HCT116 (cell line): ENCODE results near the gene PRSS21. TPM values are rescaled to one million over a fixed set of nuclear protein-coding genes. Genes with fewer than 3 reads are reported as not detected.

Source experiments
- ATAC-seq: fragments of 200-7000 bp; cut with Tn5 transposase; 2 replicates; pipeline ENCODE4 v1.9.1; 2020; ENCODE audit warnings: mild to moderate bottlenecking, moderate library complexity
- BruUV-seq: library from RNA; stranded (reverse); fragments of 400-500 nt; replicated peaks from 2 replicates; lab custom pipeline; 2021; lab: Mats Ljungman, UMichigan
- CTCF ChIA-PET: fragments of 300-600 bp; sonication (Branson Sonifier 250); formaldehyde crosslinking; loops from one replicate; lab custom pipeline; 2021; ENCODE audit warnings: antibody characterized with exemption; lab: Charles Lee
- POLR2A ChIA-PET: fragments of 300-600, 350-600 bp; sonication (Branson Sonifier 250); formaldehyde crosslinking; loops from one replicate; lab custom pipeline; 2021; ENCODE audit warnings: antibody characterized with exemption; lab: Charles Lee
- RAD21 ChIA-PET, 2 experiments: fragments of 300-600 bp; sonication (Branson Sonifier 250); formaldehyde crosslinking; loops; one replicate each; lab custom pipeline; 2023; ENCODE audit warnings: low total read pairs in 2 of 2; ENCODE audit not compliant: uncharacterized antibody in 2 of 2, unreplicated experiment in 2 of 2, low non-redundant PET in 1 of 2; lab: Charles Lee
- DNase-seq: peaks from one replicate; pipeline ENCODE4 v3.0.0-alpha.2; 2010; ENCODE audit warnings: low read depth, low spot score
- H2AFZ ChIP-seq: fragments of 200-600 bp; shearing (Covaris generic), sonication (generic); 2 replicates; pipeline ENCODE4 v1.6.1; 2017; ENCODE audit warnings: low read depth, mixed run types, mixed read lengths, antibody characterized with exemption, low read length; ENCODE audit not compliant: poor library complexity, severe bottlenecking
- H3K27ac ChIP-seq: 2 replicates; pipeline ENCODE4 v1.5.1; 2012; ENCODE audit warnings: low read depth, low read length
- H3K27me3 ChIP-seq: fragments of 200-600 bp; sonication (generic); 2 replicates; pipeline ENCODE4 v1.6.1; 2016; ENCODE audit warnings: mixed run types, low read length, mixed read lengths; ENCODE audit not compliant: insufficient read depth
- H3K36me3 ChIP-seq, 2 experiments: fragments of 200-500 bp in 1 of 2; fragments of 200-600 bp in 1 of 2; sonication (Bioruptor generic) in 1 of 2; sonication (generic) in 1 of 2; 2 replicates each; pipeline versions ENCODE4 v1.5.1 to v1.6.1; 2014 to 2016; ENCODE audit warnings: low read length in 2 of 2, inconsistent platforms in 1 of 2, mixed read lengths in 1 of 2, mixed run types in 1 of 2; ENCODE audit not compliant: insufficient read depth in 2 of 2, control insufficient read depth in 1 of 2
- H3K4me1 ChIP-seq, 2 experiments: fragments of 200-600 bp in 1 of 2; sonication (generic) in 1 of 2; 2 replicates each; pipeline versions ENCODE4 v1.5.1 to v1.6.1; 2012 to 2017; ENCODE audit warnings: low read length in 2 of 2, inconsistent platforms in 1 of 2, mild to moderate bottlenecking in 1 of 2, mixed read lengths in 1 of 2, mixed run types in 1 of 2, moderate library complexity in 1 of 2; ENCODE audit not compliant: insufficient read depth in 2 of 2, control insufficient read depth in 1 of 2
- H3K4me2 ChIP-seq: fragments of 200-600 bp; sonication (generic); 2 replicates; pipeline ENCODE4 v1.6.1; 2017; ENCODE audit warnings: mixed run types, low read length, mixed read lengths
- H3K4me3 ChIP-seq, 2 experiments: fragments of 200-600 bp in 1 of 2; sonication (generic) in 1 of 2; replicated peaks in 1 of 2; 2 replicates each; pipeline ENCODE4 v1.5.1; 2011 to 2016; ENCODE audit warnings: low read length in 2 of 2, control low read depth in 1 of 2, low read depth in 1 of 2, mild to moderate bottlenecking in 1 of 2, mixed read lengths in 1 of 2, mixed run types in 1 of 2
- H3K79me2 ChIP-seq: fragments of 200-600 bp; sonication (generic); 2 replicates; pipeline ENCODE4 v1.6.1; 2017; ENCODE audit warnings: mild to moderate bottlenecking, mixed run types, low read length, moderate library complexity, mixed read lengths; ENCODE audit not compliant: insufficient read depth
- H3K9ac ChIP-seq: fragments of 200-600 bp; sonication (generic); 2 replicates; pipeline ENCODE4 v1.6.1; 2016; ENCODE audit warnings: low read length, mixed read lengths
- H3K9me2 ChIP-seq: fragments of 200-600 bp; sonication (generic), shearing (Covaris generic); 2 replicates; pipeline ENCODE4 v1.6.1; 2017; ENCODE audit warnings: mixed run types, mild to moderate bottlenecking, moderate library complexity; ENCODE audit not compliant: insufficient read depth
- H3K9me3 ChIP-seq, 2 experiments: fragments of 200-500 bp in 1 of 2; fragments of 200-600 bp in 1 of 2; sonication (Bioruptor generic) in 1 of 2; sonication (generic) in 1 of 2; 2 replicates each; pipeline ENCODE4 v1.6.1; 2014 to 2017; ENCODE audit warnings: low read length in 2 of 2, mixed read lengths in 2 of 2, inconsistent platforms in 1 of 2, low read depth in 1 of 2, mild to moderate bottlenecking in 1 of 2, mixed run types in 1 of 2, moderate library complexity in 1 of 2; ENCODE audit not compliant: control insufficient read depth in 1 of 2, insufficient read depth in 1 of 2
- H4K20me1 ChIP-seq: fragments of 200-600 bp; sonication (generic), shearing (Covaris generic); 2 replicates; pipeline ENCODE4 v1.6.1; 2017; ENCODE audit warnings: mixed run types, mild to moderate bottlenecking, moderate library complexity; ENCODE audit not compliant: insufficient read depth
- CBX3 ChIP-seq: IDR thresholded peaks from 2 replicates; pipeline ENCODE4 v1.6.1; 2012; ENCODE audit warnings: low read depth
- CEBPB ChIP-seq: IDR thresholded peaks from 2 replicates; pipeline ENCODE4 v1.6.1; 2012; ENCODE audit warnings: low read depth
- ELF1 ChIP-seq: IDR thresholded peaks from 2 replicates; pipeline ENCODE4 v1.6.1; 2012; ENCODE audit warnings: low read depth, borderline replicate concordance
- EZH2phosphoT487 ChIP-seq: fragments of 200-600 bp; IDR thresholded peaks from 2 replicates; pipeline ENCODE4 v1.6.1; 2018; ENCODE audit warnings: antibody characterized with exemption, borderline replicate concordance
- RAD21 ChIP-seq: IDR thresholded peaks from 2 replicates; pipeline ENCODE4 v1.6.1; 2012; ENCODE audit warnings: low read depth, mild to moderate bottlenecking
- SIN3A ChIP-seq: IDR thresholded peaks from 2 replicates; pipeline ENCODE4 v1.6.1; 2012; ENCODE audit warnings: low read depth
- SRF ChIP-seq: IDR thresholded peaks from 2 replicates; pipeline ENCODE4 v1.6.1; 2012; ENCODE audit warnings: low read depth
- YY1 ChIP-seq: IDR thresholded peaks from 2 replicates; pipeline ENCODE4 v1.6.1; 2011; ENCODE audit warnings: low read length, low read depth, moderate library complexity, mild to moderate bottlenecking; ENCODE audit not compliant: insufficient replicate concordance; ENCODE audit errors: extremely low read depth
- ZFX ChIP-seq: fragments of 450-650 bp; IDR thresholded peaks from 2 replicates; pipeline ENCODE4 v1.6.1; 2017
- intact Hi-C: fragments of 100-400 bp; cut with micrococcal nuclease; formaldehyde crosslinking; loops from 2 replicates; pipeline ENCODE4 v1.10.0; 2022
- total RNA-seq: library from RNA; stranded (reverse); gene quantifications from one replicate; pipeline ENCODE4 v1.2.1, GENCODE V29; 2021; ENCODE audit not compliant: unreplicated experiment
- TF ChIP-seq, protein P1 (sequence below): IDR thresholded peaks from 2 replicates; pipeline ENCODE4 v1.6.1; 2011; ENCODE audit warnings: mild to moderate bottlenecking, low read length, moderate library complexity; ENCODE audit not compliant: insufficient replicate concordance; ENCODE audit errors: extremely low read depth
- TF ChIP-seq, protein P2 (sequence below): IDR thresholded peaks from 2 replicates; pipeline ENCODE4 v1.6.1; 2012

The PRSS21 gene
- total RNA-seq, 1 experiment from 2014 or later: 0.39 TPM

DNA sequence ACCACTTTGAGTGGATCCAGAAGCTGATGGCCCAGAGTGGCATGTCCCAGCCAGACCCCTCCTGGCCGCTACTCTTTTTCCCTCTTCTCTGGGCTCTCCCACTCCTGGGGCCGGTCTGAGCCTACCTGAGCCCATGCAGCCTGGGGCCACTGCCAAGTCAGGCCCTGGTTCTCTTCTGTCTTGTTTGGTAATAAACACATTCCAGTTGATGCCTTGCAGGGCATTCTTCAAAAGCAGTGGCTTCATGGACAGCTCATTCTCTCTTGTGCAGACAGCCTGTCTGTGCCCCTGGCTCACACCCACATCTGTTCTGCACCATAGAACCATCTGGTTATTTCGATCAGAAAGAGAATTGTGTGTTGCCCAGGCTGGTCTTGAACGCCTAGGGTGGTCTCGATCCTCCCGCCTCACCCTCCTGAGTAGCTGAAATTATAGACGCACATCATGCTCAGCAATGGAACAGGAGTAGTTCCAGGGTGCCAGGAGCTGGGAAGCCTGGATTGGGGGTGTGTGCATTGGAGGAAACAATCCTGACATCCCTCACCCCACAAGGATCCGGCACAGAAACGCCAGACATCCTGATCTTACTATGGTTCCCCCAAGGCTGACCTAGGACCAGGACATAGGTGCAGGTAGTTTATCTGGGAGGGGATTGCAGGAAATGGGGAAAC lies 4.6 kb downstream of the PRSS21 start:
- Histone ChIP-seq H2AFZ (no peak overlapping the region), H3K4me2 (no peak overlapping the region), H3K27me3 (no peaks in the 10 kb centered on the region), H3K4me3 (no peak overlapping the region), H3K27ac (no peak overlapping the region), H3K9me2 (no peaks in the 10 kb centered on the region), H3K36me3 (no peaks in the 10 kb centered on the region), H4K20me1 (no peaks in the 10 kb centered on the region), H3K9me3 (no peaks in the 10 kb centered on the region), H3K9ac (no peak overlapping the region), H3K79me2 (no peaks in the 10 kb centered on the region), H3K4me1 (no peaks in the 10 kb centered on the region)
- intact Hi-C loops: no loop called here
- POLR2A ChIA-PET: no interaction called here
- no TSS peak for BruUV-seq
- ATAC-seq (no peak), DNase-seq (no peak)
- RAD21 ChIA-PET: no interaction called here
- TF ChIP-seq EZH2phosphoT487 (no peak), YY1 (no peak), ELF1 (no peak), SIN3A (no peak)
- CTCF ChIA-PET: no interaction called here

- no peaks in the 10 kb centered on the region for H3K9me3 ChIP-seq
- H3K27me3 ChIP-seq: no peaks in the 10 kb centered on the region
- DNase-seq (no peak), ATAC-seq (no peak)
- no peaks in the 10 kb centered on the region for H3K79me2 ChIP-seq
- H3K4me3 ChIP-seq: no peak overlapping the region
- no peak overlapping the region for H3K4me2 ChIP-seq
- no peak overlapping the region for H3K9ac ChIP-seq
- CTCF ChIA-PET: no interaction called here
- no peaks in the 10 kb centered on the region for H3K36me3 ChIP-seq
- no peak for TF ChIP-seq SRF
- TF ChIP-seq SIN3A: no peak
- no peak for TF ChIP-seq ELF1
- TF ChIP-seq, protein P1, sequence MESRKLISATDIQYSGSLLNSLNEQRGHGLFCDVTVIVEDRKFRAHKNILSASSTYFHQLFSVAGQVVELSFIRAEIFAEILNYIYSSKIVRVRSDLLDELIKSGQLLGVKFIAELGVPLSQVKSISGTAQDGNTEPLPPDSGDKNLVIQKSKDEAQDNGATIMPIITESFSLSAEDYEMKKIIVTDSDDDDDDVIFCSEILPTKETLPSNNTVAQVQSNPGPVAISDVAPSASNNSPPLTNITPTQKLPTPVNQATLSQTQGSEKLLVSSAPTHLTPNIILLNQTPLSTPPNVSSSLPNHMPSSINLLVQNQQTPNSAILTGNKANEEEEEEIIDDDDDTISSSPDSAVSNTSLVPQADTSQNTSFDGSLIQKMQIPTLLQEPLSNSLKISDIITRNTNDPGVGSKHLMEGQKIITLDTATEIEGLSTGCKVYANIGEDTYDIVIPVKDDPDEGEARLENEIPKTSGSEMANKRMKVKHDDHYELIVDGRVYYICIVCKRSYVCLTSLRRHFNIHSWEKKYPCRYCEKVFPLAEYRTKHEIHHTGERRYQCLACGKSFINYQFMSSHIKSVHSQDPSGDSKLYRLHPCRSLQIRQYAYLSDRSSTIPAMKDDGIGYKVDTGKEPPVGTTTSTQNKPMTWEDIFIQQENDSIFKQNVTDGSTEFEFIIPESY: no peak
- TF ChIP-seq CEBPB: no peak
- TF ChIP-seq, protein P2, sequence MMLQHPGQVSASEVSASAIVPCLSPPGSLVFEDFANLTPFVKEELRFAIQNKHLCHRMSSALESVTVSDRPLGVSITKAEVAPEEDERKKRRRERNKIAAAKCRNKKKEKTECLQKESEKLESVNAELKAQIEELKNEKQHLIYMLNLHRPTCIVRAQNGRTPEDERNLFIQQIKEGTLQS: no peak
- TF ChIP-seq EZH2phosphoT487: no peak
- TF ChIP-seq RAD21: no peak
- no peak for TF ChIP-seq CBX3
- no peak for TF ChIP-seq ZFX
- TF ChIP-seq, all 23 proteins: peak for 0
- ChIA-PET POLR2A (no interaction called here), RAD21 (no interaction called here)
- BruUV-seq: no TSS peak
- intact Hi-C loops: no loop called here
- Histone ChIP-seq H2AFZ (no peak overlapping the region), H3K4me1 (no peaks in the 10 kb centered on the region), H4K20me1 (no peaks in the 10 kb centered on the region), H3K27ac (no peak overlapping the region), H3K9me2 (no peaks in the 10 kb centered on the region)
Observed at GRCh38 chr16:2822158-2822495, 5.1 kb downstream of the PRSS21 start.
